Measurements from ENCODE around the gene RNF224.
"Not testable (repeated sequence)": the region's sequence is repeated elsewhere in the genome, so short reads cannot be mapped to it uniquely, and the experiment has no call there.

RNF224 gene

GRCh38 chr9:137254624-137255447 lies 27.5 kb downstream of the RNF224 start, which contains the start of gene NELFB:
Gene NELFB, plus strand, starts transcription at chr9:137255327.
- DNase-seq: peak; percentile 99
- peak; percentile 91 for ATAC-seq

GRCh38 chr9:137255448-137256114 lies 28.3 kb downstream of the RNF224 start:
- no peak for DNase-seq
- peak; percentile 36 for ATAC-seq

- ATAC-seq (no peak), DNase-seq (no peak)
Measured at GRCh38 chr9:137256362-137256761, 29.1 kb downstream of the RNF224 start.

- ATAC-seq (no peak), DNase-seq (no peak)
Measured at GRCh38 chr9:137256856-137257255, 29.6 kb downstream of the RNF224 start.

- DNase-seq, ATAC-seq: not testable (repeated sequence)
Measured at GRCh38 chr9:137262173-137262908, 35.0 kb downstream of the RNF224 start.

- DNase-seq: no peak
- ATAC-seq: no peak
Measured at GRCh38 chr9:137262909-137263285, 35.6 kb downstream of the RNF224 start.

GRCh38 chr9:137263506-137263905 lies 36.2 kb downstream of the RNF224 start:
- no peak for DNase-seq
- no peak for ATAC-seq

- no peak for ATAC-seq
- no peak for DNase-seq
Measured at GRCh38 chr9:137264067-137264466, 36.8 kb downstream of the RNF224 start.

- ATAC-seq (no peak), DNase-seq (no peak)
Measured at GRCh38 chr9:137265496-137266161, 38.3 kb downstream of the RNF224 start.

GRCh38 chr9:137266162-137266527 lies 38.8 kb downstream of the RNF224 start:
- DNase-seq (no peak), ATAC-seq (no peak)

GRCh38 chr9:137266585-137267453 lies 39.5 kb downstream of the RNF224 start:
- DNase-seq: no peak
- ATAC-seq: no peak

GRCh38 chr9:137267933-137268355 lies 40.6 kb downstream of the RNF224 start:
- no peak for DNase-seq

GRCh38 chr9:137268538-137269201 lies 41.4 kb downstream of the RNF224 start:
- ATAC-seq: no peak
- no peak for DNase-seq

More at GRCh38 chr9:137267933-137268355, 40.6 kb downstream of the RNF224 start:
- no peak for ATAC-seq

GRCh38 chr9:137269231-137269772 lies 42.0 kb downstream of the RNF224 start:
- DNase-seq: no peak
- ATAC-seq: no peak

GRCh38 chr9:137270929-137271695 lies 43.8 kb downstream of the RNF224 start:
- ATAC-seq (no peak), DNase-seq (no peak)

- no peak for DNase-seq
- ATAC-seq: no peak
Measured at GRCh38 chr9:137271696-137272076, 44.4 kb downstream of the RNF224 start.

GRCh38 chr9:137272241-137273094 lies 45.2 kb downstream of the RNF224 start:
- DNase-seq: no peak
- no peak for ATAC-seq

GRCh38 chr9:137273095-137273490 lies 45.8 kb downstream of the RNF224 start:
- ATAC-seq (no peak), DNase-seq (no peak)
